SK-N-SH (cell line): ENCODE data around the gene CPN1.

Experiments used
- EP300 ChIP-seq, 2 experiments: IDR thresholded peaks; 2 replicates each; pipeline versions ENCODE4 v1.4.0 to v1.6.1; 2012; ENCODE audit warnings: borderline replicate concordance in 1 of 2, low read depth in 1 of 2, low read length in 1 of 2
- FOXM1 ChIP-seq: IDR thresholded peaks from 2 replicates; pipeline ENCODE4 v1.4.0; 2012; ENCODE audit warnings: low read depth, mild to moderate bottlenecking
- MXI1 ChIP-seq: IDR thresholded peaks from 2 replicates; pipeline ENCODE4 v1.6.1; 2012; ENCODE audit warnings: mild to moderate bottlenecking, low read depth, low read length, improper control_type of control experiment
- NRF1 ChIP-seq: IDR thresholded peaks from 2 replicates; pipeline ENCODE4 v1.6.1; 2012; ENCODE audit warnings: low read depth, mild to moderate bottlenecking, low read length
- POLR2AphosphoS5 ChIP-seq: IDR thresholded peaks from 2 replicates; pipeline ENCODE4 v1.6.1; 2012; ENCODE audit warnings: low read depth, low read length
- RFX5 ChIP-seq: IDR thresholded peaks from 2 replicates; pipeline ENCODE4 v1.6.1; 2012; ENCODE audit warnings: mild to moderate bottlenecking, improper control_type of control experiment, low read length
- TCF12 ChIP-seq: IDR thresholded peaks from 2 replicates; pipeline ENCODE4 v1.4.0; 2012
- TEAD4 ChIP-seq: IDR thresholded peaks from 2 replicates; pipeline ENCODE4 v1.4.0; 2012; ENCODE audit warnings: mild to moderate bottlenecking, borderline replicate concordance; ENCODE audit not compliant: insufficient read depth
- USF2 ChIP-seq: fragments of 150-350 bp; IDR thresholded peaks from 2 replicates; pipeline ENCODE4 v1.6.1; 2017; ENCODE audit warnings: antibody characterized with exemption, low read length, low read depth, borderline replicate concordance
- ZBTB33 ChIP-seq: IDR thresholded peaks from 2 replicates; pipeline ENCODE4 v1.4.0; 2012; ENCODE audit warnings: low read depth, borderline replicate concordance
- TF ChIP-seq, protein P1 (sequence below): fragments of 200-600 bp; sonication (generic); IDR thresholded peaks from 2 replicates; pipeline ENCODE4 v1.6.1; 2017; ENCODE audit warnings: antibody characterized with exemption, mild to moderate bottlenecking, moderate library complexity

DNA sequence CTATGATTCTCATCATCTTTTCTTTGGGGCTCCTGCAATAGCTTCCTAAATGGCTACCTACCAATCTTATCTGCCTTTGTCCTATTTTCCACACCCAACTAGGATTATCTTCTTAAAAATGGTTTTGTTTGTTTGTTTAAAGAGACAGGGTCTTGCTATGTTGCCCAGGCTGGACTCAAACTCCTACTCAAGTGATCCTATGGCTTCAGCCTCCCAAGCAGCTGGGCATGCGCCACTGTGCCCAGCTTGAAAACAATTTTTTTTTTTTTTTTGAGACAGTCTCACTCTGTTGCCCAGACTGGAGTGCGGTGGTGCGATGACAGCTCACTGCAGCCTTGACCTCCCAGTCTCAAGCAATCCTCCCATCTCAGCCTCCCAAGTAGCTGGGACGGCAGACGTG is 86.9 kb downstream of the CPN1 start:
- TF ChIP-seq POLR2AphosphoS5 (no peak), USF2 (no peak), EP300 (IDR thresholded peaks at IDR 0.05; ENCODE audit: borderline replicate concordance in 1 of 2, low read depth in 1 of 2, low read length in 1 of 2) (no peak), ZBTB33 (no peak), RFX5 (no peak), MXI1 (no peak), TCF12 (no peak), TEAD4 (no peak), NRF1 (no peak), FOXM1 (no peak)
- TF ChIP-seq, protein P1, sequence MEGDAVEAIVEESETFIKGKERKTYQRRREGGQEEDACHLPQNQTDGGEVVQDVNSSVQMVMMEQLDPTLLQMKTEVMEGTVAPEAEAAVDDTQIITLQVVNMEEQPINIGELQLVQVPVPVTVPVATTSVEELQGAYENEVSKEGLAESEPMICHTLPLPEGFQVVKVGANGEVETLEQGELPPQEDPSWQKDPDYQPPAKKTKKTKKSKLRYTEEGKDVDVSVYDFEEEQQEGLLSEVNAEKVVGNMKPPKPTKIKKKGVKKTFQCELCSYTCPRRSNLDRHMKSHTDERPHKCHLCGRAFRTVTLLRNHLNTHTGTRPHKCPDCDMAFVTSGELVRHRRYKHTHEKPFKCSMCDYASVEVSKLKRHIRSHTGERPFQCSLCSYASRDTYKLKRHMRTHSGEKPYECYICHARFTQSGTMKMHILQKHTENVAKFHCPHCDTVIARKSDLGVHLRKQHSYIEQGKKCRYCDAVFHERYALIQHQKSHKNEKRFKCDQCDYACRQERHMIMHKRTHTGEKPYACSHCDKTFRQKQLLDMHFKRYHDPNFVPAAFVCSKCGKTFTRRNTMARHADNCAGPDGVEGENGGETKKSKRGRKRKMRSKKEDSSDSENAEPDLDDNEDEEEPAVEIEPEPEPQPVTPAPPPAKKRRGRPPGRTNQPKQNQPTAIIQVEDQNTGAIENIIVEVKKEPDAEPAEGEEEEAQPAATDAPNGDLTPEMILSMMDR: no peak
